ENCODE results near the gene ORAI1.

DNA sequence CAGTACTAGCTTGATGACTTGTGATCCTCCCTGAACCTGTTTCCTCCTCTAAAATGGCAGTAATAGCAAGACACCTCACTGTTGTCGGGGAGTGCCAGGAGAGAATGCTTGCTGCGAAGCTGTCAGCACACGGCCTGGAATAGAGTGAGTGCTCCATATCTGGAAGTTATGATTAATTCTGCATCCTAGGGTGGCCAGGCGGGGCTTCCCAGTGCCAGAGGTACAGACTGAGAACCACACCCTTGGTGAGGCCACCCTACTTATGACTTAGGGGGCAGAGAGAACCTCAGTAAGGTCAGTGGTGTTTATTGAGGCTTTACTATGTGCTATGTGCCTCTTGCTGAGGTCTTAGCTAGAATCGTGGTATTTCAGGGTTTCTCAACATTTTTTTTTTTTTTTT lies 23.0 kb downstream of the ORAI1 start:
- TF ChIP-seq CTCF (IDR thresholded peaks at IDR 0.05; ENCODE audit: insufficient read depth, low read length) (no peak), GABPA (IDR thresholded peaks at IDR 0.05; ENCODE audit: low read depth) (no peak), POLR2AphosphoS5 (IDR thresholded peaks at IDR 0.05; ENCODE audit: low read depth) (no peak), REST (IDR thresholded peaks at IDR 0.05; ENCODE audit: insufficient replicate concordance, low read depth) (no peak)
